GM12801 (cell line): ENCODE results near the gene GPR158.

Source experiments
- TF ChIP-seq, protein P1 (sequence below): IDR thresholded peaks from one replicate; pipeline ENCODE4 v1.5.1; 2011; ENCODE audit warnings: control low read depth; ENCODE audit not compliant: insufficient read length; ENCODE audit errors: extremely low read depth

GPR158 gene

DNA sequence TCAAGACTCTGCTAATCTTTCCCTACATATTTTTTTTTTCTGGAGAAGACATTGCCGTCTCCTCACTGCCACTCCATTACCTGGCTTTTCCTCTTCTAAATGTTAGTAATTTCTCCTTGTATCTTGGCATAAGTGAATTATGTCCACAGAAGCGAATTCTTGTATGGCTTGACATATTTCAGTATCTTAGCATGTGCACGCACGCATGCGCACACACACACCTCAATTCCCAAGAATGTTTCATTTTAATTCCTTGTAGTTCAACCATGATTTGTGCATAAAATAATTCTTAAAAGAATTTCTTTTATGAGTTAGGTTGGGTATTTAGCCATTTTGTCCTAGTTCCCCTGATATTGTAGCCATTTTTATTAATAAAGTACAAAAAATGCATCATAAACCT lies 458.0 kb downstream of the GPR158 start:
- TF ChIP-seq, protein P1, sequence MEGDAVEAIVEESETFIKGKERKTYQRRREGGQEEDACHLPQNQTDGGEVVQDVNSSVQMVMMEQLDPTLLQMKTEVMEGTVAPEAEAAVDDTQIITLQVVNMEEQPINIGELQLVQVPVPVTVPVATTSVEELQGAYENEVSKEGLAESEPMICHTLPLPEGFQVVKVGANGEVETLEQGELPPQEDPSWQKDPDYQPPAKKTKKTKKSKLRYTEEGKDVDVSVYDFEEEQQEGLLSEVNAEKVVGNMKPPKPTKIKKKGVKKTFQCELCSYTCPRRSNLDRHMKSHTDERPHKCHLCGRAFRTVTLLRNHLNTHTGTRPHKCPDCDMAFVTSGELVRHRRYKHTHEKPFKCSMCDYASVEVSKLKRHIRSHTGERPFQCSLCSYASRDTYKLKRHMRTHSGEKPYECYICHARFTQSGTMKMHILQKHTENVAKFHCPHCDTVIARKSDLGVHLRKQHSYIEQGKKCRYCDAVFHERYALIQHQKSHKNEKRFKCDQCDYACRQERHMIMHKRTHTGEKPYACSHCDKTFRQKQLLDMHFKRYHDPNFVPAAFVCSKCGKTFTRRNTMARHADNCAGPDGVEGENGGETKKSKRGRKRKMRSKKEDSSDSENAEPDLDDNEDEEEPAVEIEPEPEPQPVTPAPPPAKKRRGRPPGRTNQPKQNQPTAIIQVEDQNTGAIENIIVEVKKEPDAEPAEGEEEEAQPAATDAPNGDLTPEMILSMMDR: no peak

- TF ChIP-seq, protein P1: no peak
Measured at GRCh38 chr10:25633542-25633941, 458.7 kb downstream of the GPR158 start.

DNA sequence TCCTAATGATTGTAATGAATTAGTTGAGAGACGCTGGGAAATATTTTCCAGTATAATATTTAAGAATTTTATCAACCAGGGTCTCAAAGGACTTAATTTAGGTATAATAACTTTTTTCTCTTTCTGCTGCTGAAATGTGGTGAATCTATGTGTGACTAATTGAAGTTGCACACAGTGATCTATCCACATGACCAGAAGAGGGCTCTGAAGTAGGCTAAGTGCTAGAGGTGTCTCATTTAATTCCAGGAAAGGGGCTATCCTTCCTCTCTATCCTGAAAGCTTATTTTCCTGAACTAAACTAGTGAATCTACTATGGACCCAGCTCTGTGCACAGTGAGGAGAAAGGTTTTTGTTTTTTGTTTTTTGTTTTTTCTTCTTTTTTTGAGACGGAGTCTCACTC lies 464.8 kb downstream of the GPR158 start:
- TF ChIP-seq, protein P1: no peak

DNA sequence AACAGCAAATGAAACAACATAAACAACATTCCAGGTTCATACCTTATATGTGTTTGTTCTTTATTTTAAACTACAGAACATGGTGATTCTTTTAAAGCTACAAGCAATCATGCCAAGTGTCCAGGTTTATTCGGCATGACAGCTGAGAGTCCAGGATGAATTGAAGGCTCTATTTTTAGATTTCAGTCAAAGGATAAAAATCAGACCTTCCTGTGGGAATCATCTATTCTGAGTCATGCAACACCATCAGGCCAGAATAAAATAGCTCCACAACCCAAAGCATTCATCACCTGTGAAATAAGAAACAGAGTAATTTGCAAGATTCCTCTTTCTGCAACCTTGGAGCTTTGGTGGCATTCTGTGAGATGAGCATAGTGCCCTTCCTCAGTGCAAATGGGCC lies 466.8 kb downstream of the GPR158 start:
- TF ChIP-seq, protein P1: no peak

DNA sequence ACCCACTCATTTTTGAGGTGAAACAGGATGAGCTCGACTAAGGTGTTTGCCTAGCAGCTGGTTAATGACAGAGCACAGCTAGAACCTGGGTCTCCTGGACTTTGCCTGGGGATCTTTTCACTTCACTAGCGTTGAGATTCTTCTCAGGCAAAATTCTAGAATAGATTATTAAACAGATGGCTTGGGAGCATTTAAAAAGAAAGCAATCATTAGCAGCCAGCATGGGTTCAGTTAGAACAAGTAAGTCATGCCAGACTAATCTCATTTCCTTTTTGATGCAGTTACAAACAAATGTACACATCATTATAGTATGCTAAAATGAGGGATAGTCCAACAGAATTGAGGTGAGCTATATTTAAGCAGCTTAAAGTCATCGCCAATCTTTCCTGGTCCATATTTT lies 467.9 kb downstream of the GPR158 start:
- TF ChIP-seq, protein P1: no peak

GRCh38 chr10:25646371-25646770 lies 471.6 kb downstream of the GPR158 start:
- TF ChIP-seq, protein P1: no peak

- TF ChIP-seq, protein P1: no peak
Measured at GRCh38 chr10:25651534-25651933, 476.7 kb downstream of the GPR158 start.
